ENCODE results near the gene CXCR3.
"Not testable (repeated sequence)": the region's sequence is repeated elsewhere in the genome, so short reads cannot be mapped to it uniquely, and the experiment has no call there.

The CXCR3 gene

GRCh38 chrX:71625471-71625870 is 7.2 kb upstream of the CXCR3 start:
- no peak overlapping the region for H3K4me3 ChIP-seq (ENCODE audit: low read length)
- no peak for TF ChIP-seq ZNF274 (IDR thresholded peaks at IDR 0.05; ENCODE audit: low read depth, low read length)

- TF ChIP-seq ZNF274 (IDR thresholded peaks at IDR 0.05; ENCODE audit: low read depth, low read length), result no peak
- H3K4me3 ChIP-seq (ENCODE audit: low read length), result no peak overlapping the region
These were observed 5.4 kb upstream of the CXCR3 start for GRCh38 chrX:71623714-71624113.

DNA sequence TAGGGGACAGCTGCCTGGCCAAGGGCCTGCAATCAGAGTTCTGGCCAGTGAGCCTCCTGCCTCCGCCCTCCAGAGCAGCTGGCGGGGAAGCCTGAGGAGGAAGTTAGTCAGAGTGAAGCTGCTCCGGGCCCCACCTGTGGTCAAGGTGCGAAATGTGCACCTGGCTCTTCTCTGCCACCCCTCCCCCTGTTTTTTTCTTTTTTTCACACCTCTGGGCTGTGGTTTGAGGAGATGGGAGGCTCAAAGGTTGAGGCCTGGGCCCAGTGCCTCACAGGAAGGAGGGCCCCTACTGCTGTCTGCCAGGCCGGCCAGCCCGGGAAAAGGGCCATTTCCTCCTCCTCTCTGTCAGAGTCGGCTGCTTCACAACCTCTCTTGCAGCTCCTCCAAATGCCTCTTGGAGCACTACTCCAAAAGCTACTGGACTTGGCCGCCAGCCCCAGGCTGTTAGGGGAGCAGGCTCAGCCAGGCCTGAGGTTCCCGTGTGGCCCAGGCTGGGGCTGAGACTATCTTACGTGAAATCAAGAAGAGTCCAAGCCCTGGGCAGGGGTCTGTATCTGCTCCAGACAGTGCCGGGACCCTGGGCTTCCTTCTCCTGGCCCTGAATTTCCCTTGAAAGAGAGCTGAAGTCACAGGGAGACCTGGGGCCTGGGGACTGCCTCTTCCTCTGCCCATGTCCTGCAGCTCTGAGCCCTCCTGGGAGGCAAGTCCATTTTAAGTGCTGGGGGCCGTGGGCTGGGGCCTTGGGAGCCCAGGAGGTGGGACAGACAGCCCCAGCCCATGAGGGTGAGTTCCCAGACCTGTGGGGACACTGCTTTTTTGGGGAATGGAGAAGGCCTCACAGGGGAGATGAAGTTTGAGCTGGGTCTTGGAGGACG is 4.5 kb upstream of the CXCR3 start:
- no peak for TF ChIP-seq ZNF274 (IDR thresholded peaks at IDR 0.05; ENCODE audit: low read depth, low read length)
- H3K4me3 ChIP-seq (ENCODE audit: low read length), result no peak overlapping the region

GRCh38 chrX:71622032-71622575 is 3.8 kb upstream of the CXCR3 start:
- no peak overlapping the region for H3K4me3 ChIP-seq (ENCODE audit: low read length)
- no peak for TF ChIP-seq ZNF274 (IDR thresholded peaks at IDR 0.05; ENCODE audit: low read depth, low read length)

GRCh38 chrX:71621603-71622002 is 3.3 kb upstream of the CXCR3 start:
- no peak for TF ChIP-seq ZNF274 (IDR thresholded peaks at IDR 0.05; ENCODE audit: low read depth, low read length)

DNA sequence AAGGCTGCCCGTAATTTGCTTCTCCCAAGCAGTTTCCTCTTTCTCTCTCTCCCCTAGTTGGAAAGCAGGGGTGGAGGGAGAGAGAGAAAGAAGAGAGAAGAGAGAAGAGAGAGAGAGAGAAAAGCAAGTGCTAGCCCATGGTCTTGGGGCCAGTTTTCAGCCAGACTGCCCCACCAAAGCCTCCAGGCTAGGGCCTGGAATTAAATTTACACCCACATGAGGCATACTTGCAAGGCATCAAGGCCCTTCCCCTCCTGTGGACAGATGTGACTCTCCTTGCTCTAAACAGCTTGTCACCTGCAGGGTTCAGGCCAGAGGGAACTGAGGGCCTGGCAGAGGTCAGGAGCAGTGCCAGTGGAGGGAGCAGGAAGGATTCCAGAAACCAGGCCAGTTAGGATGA is 1.7 kb upstream of the CXCR3 start:
- no peak overlapping the region for H3K4me3 ChIP-seq (ENCODE audit: low read length)
- TF ChIP-seq ZNF274 (IDR thresholded peaks at IDR 0.05; ENCODE audit: low read depth, low read length), result no peak

More at GRCh38 chrX:71621603-71622002, 3.3 kb upstream of the CXCR3 start:
- no peak overlapping the region for H3K4me3 ChIP-seq (ENCODE audit: low read length)

DNA sequence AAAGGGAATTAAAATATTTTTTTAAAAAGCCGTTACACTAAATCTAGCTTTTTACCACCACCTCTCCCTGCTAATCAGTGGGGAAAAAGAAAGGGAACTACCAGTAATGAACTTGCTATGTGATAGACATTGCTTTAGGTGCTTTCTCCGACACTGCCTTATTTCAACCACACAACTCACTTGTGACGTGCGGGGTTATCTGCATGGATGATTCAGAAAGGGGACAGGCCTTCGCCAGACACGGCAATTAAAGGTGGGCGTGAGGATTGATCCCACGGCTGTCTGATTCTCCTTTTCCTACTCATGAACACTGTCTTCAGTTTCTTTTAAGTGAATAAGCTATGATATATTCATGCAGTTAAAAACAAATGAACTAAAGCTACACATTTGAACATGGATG is 882 bp upstream of the CXCR3 start:
- no peak for TF ChIP-seq ZNF274 (IDR thresholded peaks at IDR 0.05; ENCODE audit: low read depth, low read length)
- H3K4me3 ChIP-seq (ENCODE audit: low read length), result no peak overlapping the region; the same call in 1 of the 2 replicates

DNA sequence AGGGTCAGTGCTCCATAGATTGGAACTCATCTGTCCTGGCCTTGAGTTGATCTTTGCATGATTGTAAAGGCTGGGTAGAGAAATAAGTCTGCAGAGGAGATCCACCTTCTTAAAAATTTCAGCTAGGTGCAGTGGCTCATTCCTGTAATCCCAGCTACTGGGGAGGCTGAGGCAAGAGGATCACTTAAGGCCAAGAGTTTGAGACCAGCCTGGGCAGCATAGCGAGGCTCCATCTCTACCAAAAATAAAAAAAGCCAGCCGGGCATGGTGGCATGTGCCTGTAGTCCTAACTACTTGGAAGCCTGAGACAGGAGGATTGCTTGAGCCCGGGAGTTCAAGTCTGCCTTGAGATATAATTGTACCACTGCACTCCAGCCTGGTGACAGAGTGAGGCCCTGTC is 476 bp upstream of the CXCR3 start:
- TF ChIP-seq ZNF274 (IDR thresholded peaks at IDR 0.05; ENCODE audit: low read depth, low read length), result no peak
- H3K4me3 ChIP-seq (ENCODE audit: low read length), result peak overlapping the region; percentile 23; the same call in 1 of the 2 replicates

DNA sequence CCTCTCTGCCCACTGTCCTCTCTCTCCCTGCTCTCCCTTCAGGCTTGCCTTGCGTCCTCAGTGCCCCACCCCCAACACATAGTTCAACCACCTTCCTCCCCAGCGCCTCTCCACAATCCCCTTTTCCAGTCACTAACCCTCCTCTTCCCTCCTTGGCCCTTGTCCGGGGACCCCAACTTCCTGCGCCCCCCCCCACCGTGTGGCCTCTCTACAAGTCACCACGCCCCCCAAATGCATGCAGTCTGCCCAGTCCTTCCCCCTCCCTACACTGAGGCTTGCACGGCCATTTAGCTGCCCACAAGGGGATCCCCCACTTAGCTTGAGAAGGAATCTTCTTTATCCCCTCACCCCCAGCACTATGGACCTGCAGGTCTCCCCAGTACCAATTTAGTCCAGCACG is 569 bp downstream of the CXCR3 start:
- H3K4me3 ChIP-seq (ENCODE audit: low read length), result peak overlapping the region; percentile 43; the same call in 1 of the 2 replicates
- TF ChIP-seq ZNF274 (IDR thresholded peaks at IDR 0.05; ENCODE audit: low read depth, low read length), result no peak

DNA sequence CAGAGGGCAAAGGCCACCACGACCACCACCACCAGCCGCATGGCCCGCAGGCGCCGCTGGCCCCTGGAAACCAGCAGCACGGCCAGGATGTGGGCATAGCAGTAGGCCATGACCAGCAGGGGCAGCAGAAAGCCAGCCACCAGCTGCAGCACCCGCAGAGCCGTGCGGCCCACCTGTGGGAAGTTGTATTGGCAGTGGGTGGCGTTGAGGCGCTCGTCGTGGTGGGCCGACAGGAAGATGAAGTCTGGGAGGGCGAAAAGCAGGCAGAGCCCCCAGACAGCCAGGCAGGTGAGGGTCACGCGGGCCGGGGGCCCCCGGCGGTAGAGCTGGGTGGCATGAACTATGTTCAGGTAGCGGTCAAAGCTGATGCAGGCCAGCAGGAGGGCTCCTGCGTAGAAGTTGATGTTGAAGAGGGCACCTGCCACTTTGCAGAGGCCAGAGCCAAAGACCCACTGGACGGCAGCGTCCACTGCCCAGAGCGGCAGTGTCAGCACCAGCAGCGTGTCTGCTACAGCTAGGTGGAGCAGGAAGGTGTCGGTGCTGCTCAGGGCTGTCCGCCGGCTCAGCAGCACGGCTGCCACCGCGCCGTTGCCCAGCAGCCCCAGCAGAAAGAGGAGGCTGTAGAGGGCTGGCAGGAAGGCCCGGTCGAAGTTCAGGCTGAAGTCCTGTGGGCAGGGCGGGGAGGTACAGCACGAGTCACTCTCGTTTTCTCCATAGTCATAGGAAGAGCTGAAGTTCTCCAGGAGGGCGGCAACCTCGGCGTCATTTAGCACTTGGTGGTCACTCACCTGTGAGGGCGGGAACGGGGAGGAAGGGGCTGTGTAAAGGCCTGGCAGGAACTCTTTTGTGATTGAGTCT is 1.4 kb downstream of the CXCR3 start:
- no peak overlapping the region; the same call in 1 of the 2 replicates for H3K4me3 ChIP-seq (ENCODE audit: low read length)

GRCh38 chrX:71615954-71616353 is 2.4 kb downstream of the CXCR3 start:
- TF ChIP-seq ZNF274 (IDR thresholded peaks at IDR 0.05; ENCODE audit: low read depth, low read length), result no peak
- H3K4me3 ChIP-seq (ENCODE audit: low read length), result no peak overlapping the region

More for the DNA sequence above, 1.4 kb downstream of the CXCR3 start:
- no peak for TF ChIP-seq ZNF274 (IDR thresholded peaks at IDR 0.05; ENCODE audit: low read depth, low read length)

- TF ChIP-seq ZNF274 (IDR thresholded peaks at IDR 0.05; ENCODE audit: low read depth, low read length), result no peak
- no peak overlapping the region for H3K4me3 ChIP-seq (ENCODE audit: low read length)
These were observed 3.3 kb downstream of the CXCR3 start for GRCh38 chrX:71615056-71615455.

DNA sequence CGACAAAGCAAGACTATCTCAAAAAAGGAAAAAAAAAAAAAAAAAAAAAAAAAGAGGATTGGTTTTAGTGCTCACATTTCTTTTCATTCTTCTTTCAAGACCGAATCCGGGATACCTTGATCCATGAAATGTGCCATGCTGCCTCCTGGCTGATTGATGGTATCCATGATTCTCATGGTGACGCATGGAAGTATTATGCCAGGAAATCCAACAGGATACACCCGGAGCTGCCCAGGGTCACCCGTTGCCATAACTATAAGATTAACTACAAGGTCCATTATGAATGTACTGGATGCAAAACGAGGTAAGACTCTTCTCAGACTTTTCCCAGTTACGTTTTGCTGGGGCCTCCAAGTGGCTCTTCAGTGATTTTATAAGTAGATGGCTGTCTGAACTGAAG is 6.1 kb downstream of the CXCR3 start:
- TF ChIP-seq ZNF274 (IDR thresholded peaks at IDR 0.05; ENCODE audit: low read depth, low read length), result no peak
- no peak overlapping the region for H3K4me3 ChIP-seq (ENCODE audit: low read length)

- H3K4me3 ChIP-seq (ENCODE audit: low read length), result not testable (repeated sequence)
These were observed 6.6 kb downstream of the CXCR3 start for GRCh38 chrX:71611736-71612135.

All from GM08714 (cell line).